H1 (cell line): ENCODE data around the gene C9orf152. TPM values are rescaled to one million over a fixed set of nuclear protein-coding genes. Genes with fewer than 3 reads are reported as not detected.

ENCODE experiments used
- CTCF ChIA-PET: fragments of 300-600 bp; sonication (Branson Sonifier 250); formaldehyde crosslinking; loops from one replicate; lab custom pipeline; 2021; ENCODE audit not compliant: partially characterized antibody; lab: Charles Lee
- POLR2A ChIA-PET: fragments of 300-600 bp; sonication (Branson Sonifier 250); formaldehyde crosslinking; loops from one replicate; lab custom pipeline; 2021; ENCODE audit warnings: inconsistent platforms; ENCODE audit not compliant: partially characterized antibody; lab: Charles Lee
- DNase-seq, 2 experiments: peaks; one replicate each; pipeline versions ENCODE4 v3.0.0 to v3.0.0-alpha.2; 2010 to 2022; ENCODE audit warnings: low spot score in 2 of 2, low read depth in 1 of 2, mixed read lengths in 1 of 2
- FAIRE-seq: peaks from 2 replicates; lab custom pipeline; 2011; peaks lifted over from hg19 to GRCh38; lab: Jason Lieb, UNC
- H2AFZ ChIP-seq: 2 replicates; pipeline ENCODE4 v1.8.1; 2012; ENCODE audit warnings: low read length, inconsistent platforms
- H2AK5ac ChIP-seq: 2 replicates; pipeline ENCODE4 v1.6.1; 2013; ENCODE audit warnings: low read depth, low read length
- H2BK120ac ChIP-seq: replicated peaks from 2 replicates; pipeline ENCODE3; 2013; ENCODE audit warnings: low read depth, low read length, inconsistent platforms
- H2BK12ac ChIP-seq: 2 replicates; pipeline ENCODE4 v1.6.1; 2013; ENCODE audit warnings: low read depth, low read length
- H2BK15ac ChIP-seq: 2 replicates; pipeline ENCODE4 v1.6.1; 2013; ENCODE audit warnings: low read length
- H2BK20ac ChIP-seq: 2 replicates; pipeline ENCODE4 v1.6.1; 2013; ENCODE audit warnings: low read length
- H2BK5ac ChIP-seq: 2 replicates; pipeline ENCODE4 v1.6.1; 2013; ENCODE audit warnings: low read depth, low read length
- H3K14ac ChIP-seq: 2 replicates; pipeline ENCODE4 v1.6.1; 2013; ENCODE audit warnings: inconsistent platforms; ENCODE audit not compliant: insufficient read length
- H3K18ac ChIP-seq: 2 replicates; pipeline ENCODE4 v1.6.1; 2013; ENCODE audit warnings: low read length; ENCODE audit errors: extremely low read depth
- H3K23ac ChIP-seq: 2 replicates; pipeline ENCODE4 v1.6.1; 2013; ENCODE audit warnings: inconsistent platforms; ENCODE audit not compliant: insufficient read length
- H3K23me2 ChIP-seq: 2 replicates; pipeline ENCODE4 v1.6.1; 2013; ENCODE audit warnings: low read depth, low read length
- H3K27ac ChIP-seq: 2 replicates; pipeline ENCODE4 v1.6.1; 2011; ENCODE audit warnings: low read depth, low read length, inconsistent platforms
- H3K27me3 ChIP-seq, 4 experiments: replicated peaks in 1 of 4; 1 replicate in 1 of 4; 2 replicates in 3 of 4; pipeline versions ENCODE4 v1.6.1 to v1.8.1; 2011 to 2013; ENCODE audit warnings: low read length in 3 of 4, mild to moderate bottlenecking in 3 of 4, inconsistent platforms in 2 of 4, mixed read lengths in 2 of 4, moderate library complexity in 1 of 4; ENCODE audit not compliant: control insufficient read depth in 3 of 4, insufficient read depth in 3 of 4; ENCODE audit errors: extremely low read depth in 1 of 4
- H3K36me3 ChIP-seq, 4 experiments: 2 replicates each; pipeline versions ENCODE4 v1.6.1 to v1.8.1; 2011 to 2013; ENCODE audit warnings: mild to moderate bottlenecking in 4 of 4, low read length in 3 of 4, moderate library complexity in 2 of 4, control low read depth in 1 of 4, inconsistent platforms in 1 of 4; ENCODE audit not compliant: insufficient read depth in 4 of 4, control insufficient read depth in 2 of 4
- H3K4ac ChIP-seq: replicated peaks from 2 replicates; pipeline ENCODE3; 2013; ENCODE audit warnings: low read length, low read depth, mixed read lengths, inconsistent platforms; ENCODE audit not compliant: insufficient read length
- H3K4me1 ChIP-seq, 4 experiments: replicated peaks in 1 of 4; 1 replicate in 1 of 4; 2 replicates in 3 of 4; pipeline versions ENCODE4 v1.6.1 to v1.8.1; 2011 to 2013; ENCODE audit warnings: low read length in 3 of 4, inconsistent platforms in 2 of 4, mixed read lengths in 1 of 4; ENCODE audit not compliant: insufficient read depth in 4 of 4, control insufficient read depth in 3 of 4
- H3K4me2 ChIP-seq, 2 experiments: 2 replicates each; pipeline versions ENCODE4 v1.6.1 to v1.8.1; 2011 to 2013; ENCODE audit warnings: low read depth in 2 of 2, low read length in 2 of 2, control low read depth in 1 of 2, inconsistent platforms in 1 of 2, mild to moderate bottlenecking in 1 of 2; ENCODE audit not compliant: insufficient read depth in 1 of 2
- H3K4me3 ChIP-seq, 4 experiments: fragments of 200-600, 300-600 bp in 1 of 4; sonication (generic), shearing (Covaris generic), sonication (Bioruptor Twin) in 1 of 4; 2 replicates each; pipeline versions ENCODE4 v1.5.1 to v1.8.1; 2011 to 2016; ENCODE audit warnings: low read length in 4 of 4, low read depth in 3 of 4, control low read depth in 2 of 4, inconsistent platforms in 2 of 4, mild to moderate bottlenecking in 2 of 4, mixed read lengths in 1 of 4, moderate library complexity in 1 of 4; ENCODE audit not compliant: insufficient read depth in 2 of 4; ENCODE audit errors: extremely low read depth in 1 of 4
- H3K56ac ChIP-seq: replicated peaks from 2 replicates; pipeline ENCODE3; 2013; ENCODE audit warnings: low read depth, mild to moderate bottlenecking, mixed read lengths, low read length, inconsistent platforms; ENCODE audit not compliant: insufficient read length
- H3K79me1 ChIP-seq: 2 replicates; pipeline ENCODE4 v1.6.1; 2013; ENCODE audit warnings: low read depth, low read length, control low read depth
- H3K79me2 ChIP-seq, 2 experiments: 2 replicates each; pipeline versions ENCODE4 v1.6.1 to v1.8.1; 2012 to 2013; ENCODE audit warnings: low read length in 2 of 2, mild to moderate bottlenecking in 2 of 2, inconsistent platforms in 1 of 2; ENCODE audit not compliant: insufficient read depth in 2 of 2, control insufficient read depth in 1 of 2
- H3K9ac ChIP-seq, 4 experiments: replicated peaks in 1 of 4; 1 replicate in 1 of 4; 2 replicates in 3 of 4; pipeline versions ENCODE4 v1.6.1 to v1.8.1; 2011 to 2013; ENCODE audit warnings: low read depth in 3 of 4, low read length in 3 of 4, control low read depth in 2 of 4, mild to moderate bottlenecking in 2 of 4, moderate library complexity in 2 of 4, inconsistent platforms in 1 of 4; ENCODE audit errors: extremely low read depth in 1 of 4
- H3K9me3 ChIP-seq, 2 experiments: 2 replicates each; pipeline versions ENCODE4 v1.6.1 to v1.8.1; 2012 to 2013; ENCODE audit warnings: mild to moderate bottlenecking in 2 of 2, moderate library complexity in 2 of 2, control low read depth in 1 of 2, inconsistent platforms in 1 of 2, low read depth in 1 of 2, low read length in 1 of 2, mixed read lengths in 1 of 2; ENCODE audit not compliant: insufficient read depth in 2 of 2
- H4K20me1 ChIP-seq, 2 experiments: replicated peaks in 1 of 2; 2 replicates each; pipeline versions ENCODE3 to v1.8.1; 2011 to 2013; ENCODE audit warnings: inconsistent platforms in 2 of 2, low read length in 2 of 2, mild to moderate bottlenecking in 1 of 2; ENCODE audit not compliant: insufficient read depth in 2 of 2, control insufficient read depth in 1 of 2
- H4K5ac ChIP-seq: 2 replicates; pipeline ENCODE4 v1.6.1; 2013; ENCODE audit warnings: low read length, low read depth, mixed read lengths, inconsistent platforms; ENCODE audit not compliant: insufficient read length
- H4K8ac ChIP-seq: 2 replicates; pipeline ENCODE4 v1.8.0; 2013; ENCODE audit warnings: mild to moderate bottlenecking, moderate library complexity, low read length, inconsistent platforms; ENCODE audit not compliant: insufficient read depth; ENCODE audit errors: extremely low read depth
- H4K91ac ChIP-seq: replicated peaks from 2 replicates; pipeline ENCODE3; 2013; ENCODE audit warnings: low read length, mixed read lengths, inconsistent platforms; ENCODE audit not compliant: insufficient read length
- EGR1 ChIP-seq: IDR thresholded peaks from 2 replicates; pipeline ENCODE4 v1.6.1; 2011; ENCODE audit warnings: low read depth, low read length, borderline replicate concordance
- KDM1A ChIP-seq: fragments of 200-600, 300-600 bp; sonication (generic); IDR thresholded peaks from 2 replicates; pipeline ENCODE4 v1.7.1; 2016; ENCODE audit warnings: mild to moderate bottlenecking, low read length, borderline replicate concordance
- TBP ChIP-seq: IDR thresholded peaks from 2 replicates; pipeline ENCODE4 v1.6.1; 2011; ENCODE audit warnings: low read depth, low read length, improper control_type of control experiment
- WGBS, 2 experiments: shearing (Covaris generic) in 1 of 2; methylation state at CpG; one replicate each; pipeline versions ENCODE4 v1.1.6 to v1.1.7; 2013 to 2015; ENCODE audit warnings: low lambda C conversion rate in 2 of 2, mixed read lengths in 2 of 2, inconsistent platforms in 1 of 2, low coverage in 1 of 2, missing lambda C conversion rate in 1 of 2; ENCODE audit not compliant: insufficient replicate concordance in 2 of 2, insufficient coverage in 1 of 2, insufficient read length in 1 of 2; ENCODE audit errors: extremely low coverage in 1 of 2, missing lambda C conversion rate in 1 of 2; 5-methylcytosine and 5-hydroxymethylcytosine counted together
- polyA plus RNA-seq, 7 experiments: library from polyadenylated mRNA; depleted of rRNA in 3 of 7; stranded (reverse) in 5 of 7; unstranded in 2 of 7; fragments of >200 nt in 5 of 7; fragments of 200-250 nt in 2 of 7; gene quantifications; 1 replicate in 5 of 7; 2 replicates in 1 of 7; 4 replicates in 1 of 7; pipeline versions ENCODE4 v1.2.1 to v1.2.3, GENCODE V29; 2011 to 2013; ENCODE audit warnings: missing spikeins in 2 of 7, mixed read lengths in 2 of 7
- total RNA-seq: library from RNA; stranded (reverse); fragmentation: NEBNext Ultra II Directional; extraction: Animal tissue kit (Norgen Biotek cat#: 25700); gene quantifications from 2 replicates; pipeline ENCODE4 v1.2.1, GENCODE V29; 2021

The C9orf152 gene
- total and polyA plus RNA-seq, 2 of the 8 experiments (the other 6 are each of a cell fraction or from before 2014, with no cell fraction given), result not detected

DNA sequence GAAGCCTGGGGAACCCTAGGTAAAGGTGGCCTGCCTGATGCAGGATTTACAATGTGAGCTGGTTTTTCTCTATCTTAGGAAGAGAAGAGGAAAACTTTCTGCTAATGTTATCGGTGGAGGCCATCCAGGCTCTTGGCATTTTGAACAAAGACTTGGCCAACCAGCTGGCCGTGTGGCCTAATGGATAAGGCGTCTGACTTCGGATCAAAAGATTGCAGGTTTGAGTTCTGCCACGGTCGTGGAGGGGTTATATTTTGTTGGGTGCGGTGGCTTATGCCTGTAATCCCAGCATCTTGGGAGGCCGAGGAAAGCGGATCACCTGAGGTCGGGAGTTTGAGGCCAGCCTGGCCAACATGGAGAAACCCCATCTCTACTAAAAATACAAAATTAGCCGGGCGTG, 9.6 kb downstream of the C9orf152 start:
- ChIA-PET CTCF (interaction anchor here (1.0 to 4.7 kb wide), 9 partner anchors 9 to 45 kb away, joined by 3 to 33 read pairs (median 5); no protein-coding TSS in a partner anchor), POLR2A (no interaction called here)
- no peak overlapping the region for H2BK20ac ChIP-seq
- no peaks in the 10 kb centered on the region for H3K4me1 ChIP-seq
- H3K27me3 ChIP-seq, result no peaks in the 10 kb centered on the region
- no peak overlapping the region for H4K91ac ChIP-seq
- no peak overlapping the region for H2BK12ac ChIP-seq
- no peak overlapping the region for H2BK15ac ChIP-seq
- H3K14ac ChIP-seq, result no peak overlapping the region
- H2BK5ac ChIP-seq, result no peak overlapping the region
- H3K36me3 ChIP-seq, result no peaks in the 10 kb centered on the region
- H3K79me2 ChIP-seq, result no peaks in the 10 kb centered on the region
- H2BK120ac ChIP-seq, result no peak overlapping the region
- H3K23ac ChIP-seq, result no peak overlapping the region
- no peak for FAIRE-seq
- no peak overlapping the region for H3K18ac ChIP-seq
- no peak overlapping the region for H2AFZ ChIP-seq
- no peaks in the 10 kb centered on the region for H3K79me1 ChIP-seq
- no peaks in the 10 kb centered on the region for H3K23me2 ChIP-seq
- no peak overlapping the region for H3K9ac ChIP-seq
- H4K20me1 ChIP-seq, result no peaks in the 10 kb centered on the region
- TF ChIP-seq KDM1A (no peak), TBP (peak; percentile 96), EGR1 (no peak)
- 90% methylated on average over 12 of the region's 12 CpGs; no CpG with 5 or more reads in 1 of the 2 experiments for WGBS, 2 experiments
- H4K8ac ChIP-seq, result no peak overlapping the region
- no peak overlapping the region for H3K4me2 ChIP-seq
- H3K9me3 ChIP-seq, result no peaks in the 10 kb centered on the region
- H3K56ac ChIP-seq, result no peak overlapping the region
- H2AK5ac ChIP-seq, result no peak overlapping the region
- no peak overlapping the region for H4K5ac ChIP-seq
- H3K4ac ChIP-seq, result no peak overlapping the region
- H3K27ac ChIP-seq, result no peak overlapping the region
- H3K4me3 ChIP-seq, result no peak overlapping the region
- DNase-seq, result peak in 1 of 2 experiments; percentile 50
